GM18868 (cell line): ENCODE data around the gene PIGN.

Experiments used
- ATAC-seq: cut with Tn5 transposase; IDR thresholded peaks from one replicate; pipeline ENCODE4 v1.9.1; 2021; ENCODE audit warnings: mild to moderate bottlenecking, moderate library complexity; ENCODE audit not compliant: unreplicated experiment

The PIGN gene

GRCh38 chr18:62119884-62120283, 67.0 kb downstream of the PIGN start:
- ATAC-seq: no peak

DNA sequence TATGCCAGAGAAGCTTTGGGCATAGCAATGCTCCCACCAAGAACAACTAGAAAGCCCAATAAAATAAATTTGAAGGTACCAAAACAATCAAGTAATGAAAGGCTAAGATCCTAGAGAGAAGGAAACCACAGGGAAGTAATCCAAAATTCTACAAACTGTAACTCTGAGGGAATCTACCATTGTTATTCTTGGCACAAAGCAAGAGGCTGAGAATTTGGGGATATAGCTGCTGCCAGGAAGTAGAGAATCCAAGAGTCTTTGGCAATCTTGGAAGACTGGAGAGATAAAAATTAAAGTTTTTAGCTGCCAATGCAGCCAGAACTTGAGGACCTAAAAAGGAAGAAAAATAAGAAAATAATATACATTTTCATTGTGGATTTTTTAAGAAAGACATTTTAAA, 68.5 kb downstream of the PIGN start:
- ATAC-seq: no peak

- ATAC-seq: no peak
Observed at GRCh38 chr18:62109676-62110075, 77.2 kb downstream of the PIGN start.

- ATAC-seq: no peak
Observed at GRCh38 chr18:62107881-62108280, 79.0 kb downstream of the PIGN start.

DNA sequence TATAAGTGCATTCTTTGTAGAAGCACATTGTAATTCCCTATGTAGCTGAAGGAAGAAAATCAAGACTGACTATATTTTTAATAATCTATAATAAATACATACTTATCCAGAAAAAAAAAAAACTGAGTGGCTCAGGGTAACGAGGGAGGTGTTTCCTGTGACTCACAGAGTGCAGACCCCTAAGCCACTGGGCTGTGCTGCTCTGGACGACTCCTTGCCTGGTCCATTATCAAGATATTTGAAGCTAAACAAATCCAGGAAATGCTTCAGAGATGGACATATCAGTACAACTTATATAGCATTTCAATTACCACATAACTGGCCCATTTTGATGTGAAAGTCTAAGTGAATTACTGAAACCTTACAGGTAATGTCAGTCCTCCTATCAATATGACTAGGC, 80.6 kb downstream of the PIGN start:
- no peak for ATAC-seq

GRCh38 chr18:62105376-62105775, 81.5 kb downstream of the PIGN start:
- no peak for ATAC-seq

DNA sequence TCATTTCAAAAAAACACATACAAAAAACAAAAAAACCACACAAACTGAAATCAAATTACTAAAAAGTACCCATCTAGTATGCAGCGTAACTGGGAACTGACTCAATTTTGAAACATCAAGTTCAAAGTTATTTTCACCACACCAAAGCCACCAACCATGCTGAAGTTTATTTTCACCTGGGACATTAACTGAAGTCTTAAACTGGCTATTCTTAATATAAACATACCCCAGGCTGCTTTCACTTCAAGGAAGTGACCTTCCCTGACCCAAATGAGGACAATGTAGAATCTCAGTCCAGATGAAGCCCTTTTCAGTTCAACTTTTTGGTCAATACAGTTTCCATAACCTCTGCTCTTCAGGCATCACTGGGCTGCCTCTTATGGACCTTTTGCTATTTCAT, 84.6 kb downstream of the PIGN start:
- ATAC-seq: no peak

GRCh38 chr18:62101321-62101721, 85.5 kb downstream of the PIGN start:
- no peak for ATAC-seq

DNA sequence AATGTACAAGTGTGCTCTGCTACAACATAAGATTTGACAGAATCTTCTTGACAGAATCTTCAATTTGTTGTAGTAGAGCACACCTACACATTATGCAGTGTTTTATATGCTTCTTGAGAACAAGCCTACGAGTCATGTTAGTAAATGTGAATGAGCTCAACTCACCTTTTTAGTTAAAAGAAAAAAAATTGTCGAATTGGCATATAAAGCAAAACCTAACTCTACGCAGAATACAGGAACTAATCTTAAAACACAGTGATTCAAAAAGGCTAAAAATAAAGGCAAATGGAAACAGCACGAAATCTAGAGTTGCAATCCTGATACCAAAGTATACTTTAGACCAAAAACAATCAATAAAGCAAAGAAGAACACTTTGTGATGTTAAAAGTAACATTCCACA, 87.9 kb downstream of the PIGN start:
- no peak for ATAC-seq

DNA sequence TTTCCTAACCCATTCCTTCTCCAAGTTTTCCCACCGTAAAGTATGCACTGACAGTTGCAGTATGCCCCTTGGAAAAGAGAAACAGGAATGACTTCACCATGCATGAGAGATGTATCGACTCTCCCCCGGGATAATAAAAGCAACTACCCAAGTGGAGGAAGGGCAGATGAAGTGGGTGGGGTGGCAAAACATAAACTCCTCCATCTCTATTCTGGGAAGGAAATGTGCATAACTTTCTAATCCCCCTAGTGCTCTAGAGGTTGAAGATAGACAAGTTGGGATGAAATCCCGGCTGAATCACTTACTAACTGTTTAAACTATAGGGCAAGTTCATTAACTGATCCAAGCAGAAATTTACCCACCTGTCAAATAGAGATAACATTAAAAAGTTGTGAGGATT, 89.2 kb downstream of the PIGN start:
- no peak for ATAC-seq

GRCh38 chr18:62091487-62092120, 95.3 kb downstream of the PIGN start:
- ATAC-seq: no peak

DNA sequence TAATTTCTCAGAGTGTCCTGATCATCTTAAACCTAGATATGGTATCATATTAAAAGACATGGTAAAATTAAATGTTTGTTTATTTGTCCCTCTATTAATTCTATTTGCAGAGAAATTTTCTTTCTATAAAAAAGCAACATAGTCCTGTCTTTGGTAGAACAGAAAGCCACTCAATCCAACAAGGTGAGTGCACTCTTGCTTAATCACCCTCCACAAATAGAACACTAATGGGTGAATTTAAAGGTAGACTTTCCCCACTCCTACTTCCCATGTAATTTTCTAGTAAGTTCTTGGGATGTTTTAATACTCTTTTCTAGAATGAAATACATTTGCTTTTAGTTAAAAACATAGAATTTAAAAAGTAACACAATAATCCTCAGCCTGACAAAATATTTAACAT, 97.7 kb downstream of the PIGN start:
- ATAC-seq: no peak

- no peak for ATAC-seq
Observed at GRCh38 chr18:62088156-62088555, 98.7 kb downstream of the PIGN start.

GRCh38 chr18:62085756-62086155, 101.1 kb downstream of the PIGN start:
- ATAC-seq: no peak

- no peak for ATAC-seq
Observed at GRCh38 chr18:62081761-62082294, 105.0 kb downstream of the PIGN start.

GRCh38 chr18:62081248-62081647, 105.6 kb downstream of the PIGN start:
- no peak for ATAC-seq

DNA sequence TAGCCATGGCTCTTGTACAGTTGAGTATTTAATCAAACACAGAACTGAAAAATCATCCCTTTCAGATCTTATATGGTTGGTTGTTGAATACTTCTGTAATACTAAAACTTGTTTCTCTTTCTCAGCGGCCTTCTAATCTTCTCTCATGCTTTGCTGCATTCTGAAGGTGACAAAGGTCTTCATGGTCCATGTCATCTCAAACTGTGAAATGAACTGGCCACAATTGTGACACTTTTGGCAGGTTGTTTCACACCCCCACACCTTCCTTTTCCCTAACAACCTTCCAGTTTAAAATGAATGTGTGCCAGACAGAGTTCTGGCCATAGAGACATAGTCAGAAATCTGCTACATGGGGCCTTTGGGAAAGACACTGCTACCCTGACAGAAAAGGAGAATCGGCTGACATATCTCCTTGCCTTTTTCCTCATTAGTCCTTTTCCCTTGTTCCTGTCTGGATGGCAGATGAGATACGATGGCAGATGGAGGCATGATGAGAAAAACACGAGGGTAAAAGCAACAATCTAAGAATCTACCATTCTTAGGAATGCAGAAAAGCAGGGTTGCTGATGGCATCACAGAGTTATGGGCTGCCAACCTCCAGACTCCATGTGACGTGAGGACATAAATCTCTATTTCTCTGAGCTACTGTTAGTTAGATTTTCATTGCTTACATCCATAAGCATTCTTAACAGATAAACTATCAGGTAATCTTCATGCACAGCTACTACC, 106.5 kb downstream of the PIGN start:
- no peak for ATAC-seq

DNA sequence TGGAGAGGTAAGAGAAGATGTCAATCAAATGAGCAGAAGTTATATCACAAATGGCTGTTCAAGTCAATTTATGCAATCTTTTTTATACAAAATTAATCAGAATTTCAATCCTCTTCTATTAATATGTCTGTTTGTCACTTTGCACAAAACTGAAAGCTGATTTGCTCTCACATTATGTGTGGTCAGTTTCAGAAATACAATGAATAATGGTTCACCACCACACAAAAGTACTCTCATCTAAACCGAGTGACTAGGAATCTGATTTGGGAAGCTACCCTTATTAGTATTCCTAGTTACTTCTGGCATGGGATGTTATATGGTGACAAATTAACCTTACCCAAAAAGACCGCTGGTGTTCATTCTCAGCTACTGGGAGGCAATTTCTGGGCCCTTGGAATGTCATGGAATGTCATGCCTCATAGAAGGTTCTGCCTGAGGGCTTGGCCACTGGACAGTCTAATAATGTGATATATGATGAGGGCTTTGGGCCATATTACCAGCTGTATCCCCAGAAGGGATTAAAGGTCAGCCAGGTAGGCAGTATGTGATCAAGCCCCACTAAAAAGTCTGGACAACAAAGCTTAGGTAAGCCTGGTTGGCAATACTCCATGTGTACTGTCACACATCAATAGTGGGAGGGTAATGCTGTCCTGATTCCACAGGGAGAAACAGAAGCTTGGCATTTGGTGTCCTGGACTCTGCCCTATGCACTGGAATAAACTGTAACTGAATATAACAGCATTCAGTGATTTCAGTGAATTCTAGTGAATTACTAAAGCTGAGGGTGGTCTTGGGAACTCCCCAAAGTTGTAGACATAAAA, 113.2 kb downstream of the PIGN start:
- no peak for ATAC-seq

DNA sequence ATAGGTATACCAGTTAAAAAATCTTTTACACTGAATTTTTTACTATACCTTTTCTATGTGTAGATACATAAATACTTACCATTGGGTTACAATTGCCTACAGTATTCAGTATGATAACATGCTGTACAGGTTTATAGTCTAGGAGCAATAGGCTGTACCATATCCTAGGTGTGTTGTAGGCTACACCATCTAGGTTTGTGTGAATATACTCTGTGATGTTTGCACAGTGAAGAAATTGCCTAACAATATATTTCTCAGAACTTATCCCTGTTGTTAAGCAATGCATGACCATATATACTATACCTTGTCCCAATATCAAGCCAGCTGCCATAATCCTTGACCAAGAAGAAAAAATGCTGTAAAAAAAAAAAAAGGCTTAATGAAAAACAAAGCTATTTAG, 114.5 kb downstream of the PIGN start:
- no peak for ATAC-seq

GRCh38 chr18:62071071-62071470, 115.8 kb downstream of the PIGN start:
- no peak for ATAC-seq

GRCh38 chr18:62070302-62070701, 116.6 kb downstream of the PIGN start:
- no peak for ATAC-seq

DNA sequence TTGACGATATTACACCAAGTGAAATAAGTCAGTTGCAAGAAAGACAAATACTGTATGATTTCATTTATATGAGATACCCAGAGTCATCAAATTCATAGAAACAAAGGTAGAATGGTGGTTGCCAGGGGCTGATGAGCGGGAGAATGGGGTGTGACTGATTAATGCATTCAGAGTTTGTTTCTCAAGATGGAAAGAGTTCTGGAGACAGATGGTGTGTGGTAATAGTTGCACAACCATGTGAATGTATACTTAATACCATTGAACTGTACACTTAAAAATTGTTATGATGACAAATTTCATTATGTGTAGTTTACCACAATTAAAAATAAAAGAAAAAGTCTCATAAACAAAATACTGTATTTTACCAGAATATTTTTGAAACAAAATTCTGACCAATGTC, 117.3 kb downstream of the PIGN start:
- ATAC-seq: no peak
